Gastroesophageal sphincter (tissue), 3 donors: ENCODE results near the gene DUSP5.

Experiments used
- EP300 ChIP-seq: sonication (generic); formaldehyde crosslinking; IDR thresholded peaks from one replicate; pipeline ENCODE4 v1.6.1; 2017; ENCODE audit warnings: antibody characterized with exemption, mild to moderate bottlenecking
- POLR2A ChIP-seq, 2 donors: fragments of 450-650 bp; IDR thresholded peaks; one replicate each; pipeline ENCODE4 v1.6.1; 2017; ENCODE audit warnings: antibody characterized with exemption in 2 of 2, mild to moderate bottlenecking in 2 of 2, moderate library complexity in 1 of 2
- POLR2AphosphoS5 ChIP-seq: sonication (generic); formaldehyde crosslinking; IDR thresholded peaks from one replicate; pipeline ENCODE4 v1.6.1; 2017; ENCODE audit warnings: antibody characterized with exemption
- TF ChIP-seq, protein P1 (sequence below), 4 experiments: fragments of 200-600 bp in 2 of 4; fragments of 450-650 bp in 2 of 4; sonication (generic) in 1 of 4; IDR thresholded peaks; one replicate each; pipeline ENCODE4 v1.5.1; 2017 to 2019; ENCODE audit warnings: antibody characterized with exemption in 4 of 4, mild to moderate bottlenecking in 2 of 4, moderate library complexity in 2 of 4

DNA sequence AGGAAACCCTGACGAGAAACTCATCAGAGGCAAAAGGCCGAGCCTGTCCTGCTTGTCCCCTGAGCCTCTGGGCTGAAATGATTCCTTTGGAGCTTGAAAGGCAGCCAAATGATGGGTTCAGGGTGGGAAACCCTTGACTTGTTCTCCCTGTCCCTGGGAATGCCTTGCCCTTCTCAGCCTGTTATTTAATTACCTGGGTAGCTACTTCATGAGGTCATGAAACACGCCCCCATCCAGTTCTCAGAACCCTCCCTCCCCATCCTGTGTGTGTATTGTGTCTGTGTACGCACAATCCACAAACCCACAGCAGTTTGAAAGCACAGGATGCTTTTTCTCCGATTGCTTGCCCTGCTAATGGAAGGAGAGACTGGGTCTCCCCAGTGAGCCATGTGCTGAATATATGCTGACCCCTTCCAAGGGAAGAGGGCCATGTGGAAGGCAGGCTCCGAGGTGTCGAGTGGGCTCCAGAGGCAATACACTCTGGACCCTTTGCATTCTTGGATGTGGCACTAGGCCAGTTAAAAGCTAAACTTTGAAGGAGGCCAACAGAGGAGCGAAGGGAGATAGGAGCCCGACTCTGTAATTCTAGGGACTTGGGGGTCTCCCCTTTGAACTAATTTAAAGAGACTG, 10.6 kb downstream of the DUSP5 start:
- TF ChIP-seq, protein P1, sequence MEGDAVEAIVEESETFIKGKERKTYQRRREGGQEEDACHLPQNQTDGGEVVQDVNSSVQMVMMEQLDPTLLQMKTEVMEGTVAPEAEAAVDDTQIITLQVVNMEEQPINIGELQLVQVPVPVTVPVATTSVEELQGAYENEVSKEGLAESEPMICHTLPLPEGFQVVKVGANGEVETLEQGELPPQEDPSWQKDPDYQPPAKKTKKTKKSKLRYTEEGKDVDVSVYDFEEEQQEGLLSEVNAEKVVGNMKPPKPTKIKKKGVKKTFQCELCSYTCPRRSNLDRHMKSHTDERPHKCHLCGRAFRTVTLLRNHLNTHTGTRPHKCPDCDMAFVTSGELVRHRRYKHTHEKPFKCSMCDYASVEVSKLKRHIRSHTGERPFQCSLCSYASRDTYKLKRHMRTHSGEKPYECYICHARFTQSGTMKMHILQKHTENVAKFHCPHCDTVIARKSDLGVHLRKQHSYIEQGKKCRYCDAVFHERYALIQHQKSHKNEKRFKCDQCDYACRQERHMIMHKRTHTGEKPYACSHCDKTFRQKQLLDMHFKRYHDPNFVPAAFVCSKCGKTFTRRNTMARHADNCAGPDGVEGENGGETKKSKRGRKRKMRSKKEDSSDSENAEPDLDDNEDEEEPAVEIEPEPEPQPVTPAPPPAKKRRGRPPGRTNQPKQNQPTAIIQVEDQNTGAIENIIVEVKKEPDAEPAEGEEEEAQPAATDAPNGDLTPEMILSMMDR (IDR thresholded peaks at IDR 0.05): no peak
- TF ChIP-seq EP300 (no peak), POLR2AphosphoS5 (no peak), POLR2A (IDR thresholded peaks at IDR 0.05) (no peak)
